ENCODE results near the gene KLHDC8A.

The KLHDC8A gene

DNA sequence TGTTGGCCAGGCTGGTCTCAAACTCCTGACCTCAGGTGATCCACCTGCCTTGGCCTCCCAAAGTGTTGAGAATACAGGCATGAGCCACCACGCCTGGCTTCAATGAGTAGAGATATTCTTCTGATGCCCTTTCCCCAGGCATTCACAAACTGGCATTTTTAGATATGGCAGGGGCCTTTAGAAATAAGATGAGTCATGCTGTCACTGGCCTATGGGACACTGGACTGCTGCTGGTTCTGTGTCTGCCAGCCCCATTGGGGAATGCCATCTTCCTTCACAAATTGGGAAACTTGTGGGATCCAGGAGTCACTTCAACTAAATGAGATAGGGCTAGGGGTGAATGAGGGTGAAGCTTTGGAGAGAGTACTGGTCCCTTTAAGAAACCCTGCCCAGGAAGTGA lies 16.0 kb downstream of the KLHDC8A start:
- Histone ChIP-seq H3K27ac (ENCODE audit: low read length) (no peak overlapping the region), H3K27me3 (ENCODE audit: low read depth, low read length) (peaks cover 17% of the 10 kb centered on the region), H3K4me3 (ENCODE audit: low read depth in 1 of 2, low read length in 2 of 2) (no peak overlapping the region), H3K4me1 (ENCODE audit: control insufficient read depth in 1 of 2, insufficient read depth in 2 of 2, low read length in 2 of 2) (peaks cover 0 to 14% of the 10 kb centered on the region in 2 donors), H3K9me3 (ENCODE audit: control insufficient read depth in 1 of 2, low read length in 2 of 2) (no peaks in the 10 kb centered on the region), H3K36me3 (ENCODE audit: control insufficient read depth in 1 of 2, insufficient read depth in 2 of 2, low read length in 2 of 2) (no peaks in the 10 kb centered on the region)

- Histone ChIP-seq H3K27me3 (ENCODE audit: low read depth, low read length) (peaks cover 17% of the 10 kb centered on the region), H3K9me3 (ENCODE audit: control insufficient read depth in 1 of 2, low read length in 2 of 2) (no peaks in the 10 kb centered on the region), H3K36me3 (ENCODE audit: control insufficient read depth in 1 of 2, insufficient read depth in 2 of 2, low read length in 2 of 2) (no peaks in the 10 kb centered on the region), H3K27ac (ENCODE audit: low read length) (no peak overlapping the region), H3K4me3 (ENCODE audit: low read depth in 1 of 2, low read length in 2 of 2) (no peak overlapping the region), H3K4me1 (ENCODE audit: control insufficient read depth in 1 of 2, insufficient read depth in 2 of 2, low read length in 2 of 2) (peaks cover 0 to 14% of the 10 kb centered on the region in 2 donors)
Observed at GRCh38 chr1:205339717-205340116, 17.0 kb downstream of the KLHDC8A start.

DNA sequence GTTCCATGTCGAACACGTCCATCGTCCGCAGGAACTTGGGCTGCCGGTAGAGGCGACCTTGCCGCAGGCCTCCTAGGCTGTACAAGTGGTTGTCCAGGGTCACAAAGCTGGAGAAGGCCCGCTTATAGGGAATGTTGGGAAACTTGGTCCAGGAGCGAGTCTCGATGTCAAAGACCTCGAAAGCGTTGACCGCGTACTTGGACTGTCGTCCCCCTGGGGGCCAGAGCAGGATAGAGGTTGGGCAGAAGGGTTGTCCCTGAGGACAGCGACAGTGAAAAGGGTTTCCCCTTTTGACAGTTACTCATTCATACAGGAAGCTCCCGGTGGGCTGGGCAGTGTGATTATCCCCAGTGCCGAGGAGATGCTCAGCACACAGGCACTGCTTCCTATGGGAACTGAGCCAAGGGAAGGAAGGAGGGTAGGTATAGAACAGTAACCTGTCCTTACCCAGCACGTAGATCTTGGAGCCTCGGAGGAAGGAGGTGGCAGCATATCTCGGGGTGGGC lies 17.5 kb downstream of the KLHDC8A start:
- H3K27ac ChIP-seq (ENCODE audit: low read length) = no peak overlapping the region
- no peak overlapping the region for H3K4me3 ChIP-seq (ENCODE audit: low read depth in 1 of 2, low read length in 2 of 2)
- no peaks in the 10 kb centered on the region for H3K36me3 ChIP-seq (ENCODE audit: control insufficient read depth in 1 of 2, insufficient read depth in 2 of 2, low read length in 2 of 2)
- peaks cover 12% of the 10 kb centered on the region for H3K27me3 ChIP-seq (ENCODE audit: low read depth, low read length)
- no peaks in the 10 kb centered on the region for H3K9me3 ChIP-seq (ENCODE audit: control insufficient read depth in 1 of 2, low read length in 2 of 2)
- H3K4me1 ChIP-seq (ENCODE audit: control insufficient read depth in 1 of 2, insufficient read depth in 2 of 2, low read length in 2 of 2) = peaks cover 0 to 10% of the 10 kb centered on the region in 2 donors

DNA sequence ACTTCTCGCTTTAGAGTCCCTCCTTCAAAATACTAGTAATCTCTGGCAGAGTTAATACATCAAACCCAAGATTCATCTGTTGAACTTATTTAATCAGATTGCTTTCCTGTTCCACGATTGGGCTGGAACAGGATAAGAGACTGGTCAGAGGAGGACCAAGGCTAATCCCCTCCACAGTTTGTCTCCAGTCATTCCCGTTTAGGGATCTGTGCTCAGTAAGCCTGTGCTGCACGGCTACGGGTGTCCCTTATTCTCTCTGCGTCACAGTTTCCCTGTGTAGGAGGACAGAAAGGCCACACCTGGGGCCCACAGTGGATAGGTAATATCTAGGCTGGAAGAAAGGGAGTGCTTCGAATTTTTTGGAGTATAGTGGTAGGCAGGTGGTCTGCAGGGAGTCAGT lies 18.7 kb downstream of the KLHDC8A start:
- Histone ChIP-seq H3K4me1 (ENCODE audit: control insufficient read depth in 1 of 2, insufficient read depth in 2 of 2, low read length in 2 of 2) (no peaks in the 10 kb centered on the region), H3K9me3 (ENCODE audit: control insufficient read depth in 1 of 2, low read length in 2 of 2) (no peaks in the 10 kb centered on the region), H3K36me3 (ENCODE audit: control insufficient read depth in 1 of 2, insufficient read depth in 2 of 2, low read length in 2 of 2) (no peaks in the 10 kb centered on the region), H3K27ac (ENCODE audit: low read length) (no peak overlapping the region), H3K27me3 (ENCODE audit: low read depth, low read length) (peaks cover 4% of the 10 kb centered on the region), H3K4me3 (ENCODE audit: low read depth in 1 of 2, low read length in 2 of 2) (no peak overlapping the region)

GRCh38 chr1:205337481-205337880 lies 19.2 kb downstream of the KLHDC8A start:
- H3K27me3 ChIP-seq (ENCODE audit: low read depth, low read length) = no peaks in the 10 kb centered on the region
- H3K9me3 ChIP-seq (ENCODE audit: control insufficient read depth in 1 of 2, low read length in 2 of 2) = no peaks in the 10 kb centered on the region
- H3K4me3 ChIP-seq (ENCODE audit: low read depth in 1 of 2, low read length in 2 of 2) = no peak overlapping the region
- H3K27ac ChIP-seq (ENCODE audit: low read length) = no peak overlapping the region
- H3K4me1 ChIP-seq (ENCODE audit: control insufficient read depth in 1 of 2, insufficient read depth in 2 of 2, low read length in 2 of 2) = no peaks in the 10 kb centered on the region
- H3K36me3 ChIP-seq (ENCODE audit: control insufficient read depth in 1 of 2, insufficient read depth in 2 of 2, low read length in 2 of 2) = no peaks in the 10 kb centered on the region

DNA sequence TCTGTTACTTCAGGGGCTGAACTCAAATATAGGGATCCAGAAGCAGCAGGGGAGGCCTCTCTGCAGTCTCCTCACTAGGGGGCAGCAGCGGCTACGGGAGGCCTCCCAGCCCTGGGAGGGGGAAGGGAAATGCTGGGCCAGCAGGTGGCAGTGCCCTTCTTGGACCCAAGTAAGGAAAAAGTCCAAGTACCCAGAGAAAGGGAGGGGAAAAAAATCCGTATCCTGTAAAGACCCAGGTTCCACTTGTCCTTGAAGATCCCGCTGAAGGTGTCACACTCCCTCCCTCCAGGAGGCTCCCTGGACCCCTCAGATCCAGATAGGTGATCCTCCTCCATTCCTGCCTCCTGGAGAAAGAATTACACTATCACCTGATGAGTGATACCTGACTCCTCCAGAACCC lies 21.0 kb downstream of the KLHDC8A start:
- Histone ChIP-seq H3K36me3 (ENCODE audit: control insufficient read depth in 1 of 2, insufficient read depth in 2 of 2, low read length in 2 of 2) (no peaks in the 10 kb centered on the region), H3K27me3 (ENCODE audit: low read depth, low read length) (no peaks in the 10 kb centered on the region), H3K4me1 (ENCODE audit: control insufficient read depth in 1 of 2, insufficient read depth in 2 of 2, low read length in 2 of 2) (no peaks in the 10 kb centered on the region), H3K4me3 (ENCODE audit: low read depth in 1 of 2, low read length in 2 of 2) (no peak overlapping the region), H3K9me3 (ENCODE audit: control insufficient read depth in 1 of 2, low read length in 2 of 2) (no peaks in the 10 kb centered on the region), H3K27ac (ENCODE audit: low read length) (no peak overlapping the region)

GRCh38 chr1:205332015-205332791 lies 24.5 kb downstream of the KLHDC8A start:
- no peaks in the 10 kb centered on the region for H3K36me3 ChIP-seq (ENCODE audit: control insufficient read depth in 1 of 2, insufficient read depth in 2 of 2, low read length in 2 of 2)
- no peaks in the 10 kb centered on the region for H3K9me3 ChIP-seq (ENCODE audit: control insufficient read depth in 1 of 2, low read length in 2 of 2)
- H3K4me1 ChIP-seq (ENCODE audit: control insufficient read depth in 1 of 2, insufficient read depth in 2 of 2, low read length in 2 of 2) = no peaks in the 10 kb centered on the region
- H3K27me3 ChIP-seq (ENCODE audit: low read depth, low read length) = no peaks in the 10 kb centered on the region
- no peak overlapping the region for H3K4me3 ChIP-seq (ENCODE audit: low read depth in 1 of 2, low read length in 2 of 2)
- no peak overlapping the region for H3K27ac ChIP-seq (ENCODE audit: low read length)

DNA sequence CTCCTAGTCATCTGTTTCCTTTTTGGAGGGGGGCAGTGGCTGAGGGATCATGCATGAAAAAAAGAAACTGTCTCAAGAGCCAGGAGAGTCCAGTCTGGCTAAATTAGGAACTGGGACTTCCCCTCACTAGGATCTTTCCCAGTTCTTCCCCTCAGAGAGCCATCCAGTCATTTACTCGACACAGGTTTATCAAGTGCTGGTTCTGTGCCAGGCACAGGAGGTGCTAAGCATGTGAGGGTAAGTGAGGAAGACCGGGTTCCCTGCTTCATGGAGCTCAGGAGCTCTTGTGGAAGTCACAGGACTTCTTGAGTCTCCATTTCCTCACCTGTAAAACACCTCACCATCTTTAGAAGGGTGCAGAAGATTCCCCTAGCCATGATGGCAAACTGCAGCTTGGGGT lies 26.6 kb downstream of the KLHDC8A start:
- Histone ChIP-seq H3K27me3 (ENCODE audit: low read depth, low read length) (no peaks in the 10 kb centered on the region), H3K4me3 (ENCODE audit: low read depth in 1 of 2, low read length in 2 of 2) (no peak overlapping the region), H3K9me3 (ENCODE audit: control insufficient read depth in 1 of 2, low read length in 2 of 2) (no peaks in the 10 kb centered on the region), H3K4me1 (ENCODE audit: control insufficient read depth in 1 of 2, insufficient read depth in 2 of 2, low read length in 2 of 2) (no peaks in the 10 kb centered on the region), H3K36me3 (ENCODE audit: control insufficient read depth in 1 of 2, insufficient read depth in 2 of 2, low read length in 2 of 2) (no peaks in the 10 kb centered on the region), H3K27ac (ENCODE audit: low read length) (no peak overlapping the region)

DNA sequence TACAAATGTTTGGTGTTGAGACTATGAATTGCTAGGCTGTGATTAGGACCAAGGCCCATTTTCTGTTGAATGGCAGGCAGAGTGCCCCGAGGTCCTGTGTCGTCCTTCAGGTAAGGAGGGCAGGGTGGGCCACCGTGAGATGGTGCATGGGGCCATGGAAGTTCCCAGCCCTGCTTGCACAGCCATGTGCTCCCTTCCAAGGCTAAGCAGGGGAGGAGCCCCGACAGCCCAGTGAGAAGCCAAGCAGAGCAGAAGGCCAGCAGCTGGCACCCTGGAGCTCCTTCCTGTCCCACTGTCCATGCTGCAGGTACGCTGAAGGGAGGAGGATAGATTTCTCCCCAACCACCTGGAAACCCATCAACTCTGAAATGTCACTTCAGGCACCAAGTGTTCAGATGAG lies 27.0 kb downstream of the KLHDC8A start:
- no peak overlapping the region for H3K4me3 ChIP-seq (ENCODE audit: low read depth in 1 of 2, low read length in 2 of 2)
- no peak overlapping the region for H3K27ac ChIP-seq (ENCODE audit: low read length)
- no peaks in the 10 kb centered on the region for H3K27me3 ChIP-seq (ENCODE audit: low read depth, low read length)
- no peaks in the 10 kb centered on the region for H3K9me3 ChIP-seq (ENCODE audit: control insufficient read depth in 1 of 2, low read length in 2 of 2)
- H3K4me1 ChIP-seq (ENCODE audit: control insufficient read depth in 1 of 2, insufficient read depth in 2 of 2, low read length in 2 of 2) = no peaks in the 10 kb centered on the region
- no peaks in the 10 kb centered on the region for H3K36me3 ChIP-seq (ENCODE audit: control insufficient read depth in 1 of 2, insufficient read depth in 2 of 2, low read length in 2 of 2)

- Histone ChIP-seq H3K4me3 (ENCODE audit: low read depth in 1 of 2, low read length in 2 of 2) (no peak overlapping the region), H3K27me3 (ENCODE audit: low read depth, low read length) (no peaks in the 10 kb centered on the region), H3K9me3 (ENCODE audit: control insufficient read depth in 1 of 2, low read length in 2 of 2) (no peaks in the 10 kb centered on the region), H3K4me1 (ENCODE audit: control insufficient read depth in 1 of 2, insufficient read depth in 2 of 2, low read length in 2 of 2) (no peaks in the 10 kb centered on the region), H3K36me3 (ENCODE audit: control insufficient read depth in 1 of 2, insufficient read depth in 2 of 2, low read length in 2 of 2) (no peaks in the 10 kb centered on the region), H3K27ac (ENCODE audit: low read length) (no peak overlapping the region)
Observed at GRCh38 chr1:205328476-205328875, 28.2 kb downstream of the KLHDC8A start.

DNA sequence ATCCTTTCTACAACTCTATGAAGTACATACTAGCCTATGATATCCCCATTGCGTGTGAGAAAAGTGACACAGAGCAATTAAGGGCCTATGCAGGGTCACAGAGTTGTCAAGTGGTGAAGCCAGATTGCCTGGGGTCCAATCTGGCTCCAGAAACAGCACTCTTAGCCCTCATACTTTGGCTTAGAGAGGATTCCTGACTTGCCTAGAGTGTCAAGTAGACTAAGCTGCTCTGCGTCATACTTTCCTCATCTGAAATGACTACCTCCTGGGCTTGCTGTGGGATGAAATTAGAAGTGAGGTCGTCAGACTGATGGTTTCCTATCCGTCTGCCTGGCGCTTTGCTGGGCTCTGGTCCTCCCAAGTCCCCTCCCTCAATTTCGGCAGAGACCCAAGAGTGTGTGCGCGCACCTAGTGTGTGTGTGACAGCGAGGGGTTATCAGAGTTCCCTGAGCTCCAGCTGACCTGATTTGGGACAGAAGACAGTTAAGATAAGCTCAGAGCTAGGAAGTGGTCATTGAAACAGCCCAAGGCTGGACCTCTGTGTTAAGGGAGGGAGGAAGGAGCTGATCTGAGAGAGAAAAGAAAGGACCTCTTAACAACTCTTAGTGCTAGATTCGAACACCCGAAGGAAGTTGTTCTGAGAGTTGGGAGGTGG lies 29.8 kb downstream of the KLHDC8A start:
- H3K9me3 ChIP-seq (ENCODE audit: control insufficient read depth in 1 of 2, low read length in 2 of 2) = no peaks in the 10 kb centered on the region
- no peak overlapping the region for H3K27ac ChIP-seq (ENCODE audit: low read length)
- no peaks in the 10 kb centered on the region for H3K4me1 ChIP-seq (ENCODE audit: control insufficient read depth in 1 of 2, insufficient read depth in 2 of 2, low read length in 2 of 2)
- no peak overlapping the region for H3K4me3 ChIP-seq (ENCODE audit: low read depth in 1 of 2, low read length in 2 of 2)
- H3K27me3 ChIP-seq (ENCODE audit: low read depth, low read length) = no peaks in the 10 kb centered on the region
- H3K36me3 ChIP-seq (ENCODE audit: control insufficient read depth in 1 of 2, insufficient read depth in 2 of 2, low read length in 2 of 2) = no peaks in the 10 kb centered on the region
